GM12873 (cell line): ENCODE data around the gene ABCA8.

Experiments
- CTCF ChIP-seq: IDR thresholded peaks from 2 replicates; pipeline ENCODE4 v1.5.1; 2012; ENCODE audit warnings: low read depth, mild to moderate bottlenecking, moderate library complexity, low read length, control low read depth; ENCODE audit not compliant: insufficient read depth; ENCODE audit errors: missing control alignments

The ABCA8 gene

DNA sequence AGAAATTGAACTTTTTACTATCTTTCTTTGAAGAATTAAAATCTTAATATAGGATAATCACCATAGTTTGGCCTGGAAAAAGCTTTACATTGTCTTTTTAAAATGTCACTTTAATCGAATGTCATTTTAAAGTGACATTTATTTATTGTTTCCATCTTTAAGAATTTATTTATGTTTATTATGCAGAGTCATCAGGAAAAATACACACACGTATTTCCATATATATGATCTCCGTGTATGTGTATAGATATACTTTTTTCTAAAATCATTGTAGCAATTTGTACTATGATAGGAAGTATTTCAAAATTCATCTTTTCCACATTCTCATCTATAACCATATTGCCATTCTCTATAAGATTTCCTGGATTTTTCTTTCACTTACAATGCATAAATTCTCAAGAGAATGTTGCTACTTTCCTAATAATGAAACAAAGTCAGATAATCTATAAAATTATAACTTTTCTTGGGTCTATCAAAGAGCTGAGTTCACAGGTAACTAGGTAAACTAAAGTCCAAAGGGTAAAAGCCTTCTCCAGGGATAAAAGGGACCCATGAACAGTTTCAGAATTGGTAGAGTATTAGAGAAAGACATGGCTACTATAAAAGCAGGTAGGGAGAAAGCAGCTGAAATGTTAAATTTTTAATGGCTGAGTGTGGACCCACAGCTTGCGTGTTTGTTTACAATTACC, 11.9 kb downstream of the ABCA8 start:
- no peak for TF ChIP-seq CTCF

- TF ChIP-seq CTCF: no peak
These were observed 12.8 kb downstream of the ABCA8 start for GRCh38 chr17:68942389-68942788.

DNA sequence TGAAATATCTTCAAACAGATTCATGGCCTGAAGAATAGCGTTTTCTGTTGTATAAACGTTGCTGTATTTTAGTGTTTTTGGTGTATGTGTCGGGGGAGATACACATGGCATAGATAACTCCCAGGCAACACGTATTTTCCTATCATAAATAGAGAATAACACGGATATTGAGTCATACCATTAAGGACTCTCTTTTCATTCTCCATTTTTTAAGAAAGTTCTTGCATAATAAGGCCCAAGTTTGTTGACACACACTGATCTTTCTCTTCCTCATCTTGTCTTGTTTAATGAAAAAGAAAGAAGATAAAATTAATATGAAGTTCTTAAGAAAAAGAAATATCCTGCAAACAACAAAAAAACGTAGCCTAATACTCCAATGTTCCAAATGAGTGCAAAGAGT, 13.4 kb downstream of the ABCA8 start:
- no peak for TF ChIP-seq CTCF

GRCh38 chr17:68939195-68939594, 16.0 kb downstream of the ABCA8 start:
- no peak for TF ChIP-seq CTCF

GRCh38 chr17:68937890-68938514, 17.2 kb downstream of the ABCA8 start:
- TF ChIP-seq CTCF: no peak

DNA sequence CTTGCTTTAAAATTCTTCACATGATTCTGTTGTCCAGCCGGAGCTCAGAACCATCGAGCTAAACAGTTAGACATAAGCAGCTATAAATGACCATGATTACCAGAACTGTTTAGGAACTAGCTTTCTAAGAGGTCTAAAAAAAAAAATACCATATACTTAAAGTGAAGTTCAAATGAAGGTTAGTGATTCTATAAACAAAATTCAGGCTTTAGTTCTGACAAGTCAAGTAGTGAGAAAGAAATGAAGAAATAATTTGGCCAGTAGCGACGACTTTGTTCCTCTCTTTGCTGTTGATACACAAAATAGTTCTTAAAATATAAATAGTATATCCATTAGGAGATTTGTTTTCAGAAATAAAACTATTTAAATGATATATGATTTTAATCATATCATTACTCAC, 27.7 kb downstream of the ABCA8 start:
- no peak for TF ChIP-seq CTCF

DNA sequence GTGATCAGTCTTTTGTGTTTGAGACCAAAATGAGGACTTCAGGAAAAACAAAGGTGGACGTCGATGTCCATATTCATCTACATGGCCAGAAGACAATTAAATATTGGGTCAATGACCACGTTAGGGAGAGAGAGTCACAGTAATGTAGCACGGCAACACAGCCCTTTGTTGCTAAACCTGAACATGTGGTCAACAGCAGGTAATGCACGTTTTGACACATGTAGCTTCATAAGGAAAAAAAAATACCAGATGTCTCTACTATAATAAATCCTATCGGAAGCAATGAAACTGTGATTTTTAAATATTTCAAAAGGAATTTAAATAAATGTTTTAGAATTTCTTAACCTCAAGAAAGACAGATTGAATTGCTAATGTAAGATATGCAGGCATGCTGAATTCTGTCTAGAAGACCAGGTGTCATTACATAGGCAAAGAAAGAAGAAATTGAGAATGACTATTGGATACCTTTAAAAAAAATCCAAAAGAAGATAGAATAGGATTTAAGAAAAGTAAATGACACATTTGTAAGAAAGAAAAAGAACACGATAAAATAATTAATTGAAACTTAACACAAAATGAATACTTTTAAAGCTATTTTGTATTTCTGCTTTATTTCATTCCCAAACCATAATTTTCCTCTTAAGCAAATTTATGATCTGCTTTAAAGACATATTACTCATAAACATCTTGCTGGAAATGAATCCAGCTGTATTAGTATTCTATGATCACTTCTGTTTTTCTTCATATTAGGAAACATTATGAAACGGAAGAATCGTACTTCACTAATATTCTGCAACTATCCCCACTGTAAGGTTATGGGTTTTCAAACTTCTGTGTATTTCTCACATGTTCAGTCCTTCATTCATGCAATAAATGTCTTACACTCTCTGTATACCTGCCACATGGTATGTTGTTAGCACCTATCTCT, 30.1 kb downstream of the ABCA8 start:
- TF ChIP-seq CTCF: no peak
